Dermis blood vessel endothelial cell (primary cell): ENCODE results near the gene KAT8. TPM values are rescaled to one million over a fixed set of nuclear protein-coding genes. Genes with fewer than 3 reads are reported as not detected.

Experiments used
- DNase-seq: peaks from one replicate; pipeline ENCODE4 v3.0.0; 2010
- total RNA-seq: library from RNA; depleted of rRNA; stranded (reverse); fragments of >200 nt; gene quantifications from 2 replicates; pipeline ENCODE4 v1.2.3, GENCODE V29; 2014

The KAT8 gene
- total RNA-seq, 1 donor from 2014 or later, result 38.3 TPM

DNA sequence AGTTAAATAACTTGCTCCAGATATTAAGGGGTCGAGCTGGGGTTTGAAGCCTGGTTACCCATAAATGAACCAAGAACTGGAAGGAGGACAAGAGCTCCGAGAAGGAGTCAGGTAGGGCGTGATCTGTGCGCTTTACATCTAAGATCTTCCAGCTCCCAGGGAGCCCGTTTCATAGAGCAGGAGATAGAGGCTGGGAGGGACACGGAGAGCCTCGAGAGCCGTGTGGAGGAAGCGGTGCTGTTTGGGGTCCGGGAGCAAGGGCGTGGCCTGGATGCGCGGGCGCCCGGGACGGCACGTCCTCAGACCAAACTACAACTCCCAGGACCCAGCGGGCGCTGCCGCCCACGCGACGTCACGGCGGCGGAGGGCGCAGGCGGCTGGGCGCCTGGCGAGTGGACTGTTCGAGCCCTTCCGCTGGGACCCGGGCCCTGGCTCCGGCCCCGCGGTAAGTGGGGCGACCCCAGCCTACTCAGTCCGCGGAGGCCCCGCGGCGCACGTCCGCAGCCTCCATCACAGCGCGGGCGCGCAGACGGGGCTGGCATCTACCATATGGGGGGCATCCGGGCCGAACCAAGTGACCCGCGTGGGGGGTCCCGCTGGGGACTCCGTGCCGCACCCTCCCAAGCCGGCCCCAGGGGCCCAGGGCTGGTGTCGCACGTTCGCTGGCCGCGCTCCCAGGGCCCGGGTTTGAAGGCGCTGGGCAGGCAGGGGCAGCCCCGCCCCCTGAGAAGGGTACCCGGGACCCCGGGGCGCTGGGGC, 9.2 kb upstream of the KAT8 start, which contains the start of gene BCKDK:
BCKDK (plus strand) TSS at position 352 of the 759 bp plus-strand sequence. CDS start 838 bp downstream, outside the sequence.
- peak; percentile 75 for DNase-seq

- DNase-seq, result no peak
Measured at GRCh38 chr16:31108794-31109558, 8.5 kb upstream of the KAT8 start.

- no peak for DNase-seq
Measured at GRCh38 chr16:31109622-31110021, 7.8 kb upstream of the KAT8 start.

GRCh38 chr16:31110106-31111034, 7.1 kb upstream of the KAT8 start:
- DNase-seq, result no peak

DNA sequence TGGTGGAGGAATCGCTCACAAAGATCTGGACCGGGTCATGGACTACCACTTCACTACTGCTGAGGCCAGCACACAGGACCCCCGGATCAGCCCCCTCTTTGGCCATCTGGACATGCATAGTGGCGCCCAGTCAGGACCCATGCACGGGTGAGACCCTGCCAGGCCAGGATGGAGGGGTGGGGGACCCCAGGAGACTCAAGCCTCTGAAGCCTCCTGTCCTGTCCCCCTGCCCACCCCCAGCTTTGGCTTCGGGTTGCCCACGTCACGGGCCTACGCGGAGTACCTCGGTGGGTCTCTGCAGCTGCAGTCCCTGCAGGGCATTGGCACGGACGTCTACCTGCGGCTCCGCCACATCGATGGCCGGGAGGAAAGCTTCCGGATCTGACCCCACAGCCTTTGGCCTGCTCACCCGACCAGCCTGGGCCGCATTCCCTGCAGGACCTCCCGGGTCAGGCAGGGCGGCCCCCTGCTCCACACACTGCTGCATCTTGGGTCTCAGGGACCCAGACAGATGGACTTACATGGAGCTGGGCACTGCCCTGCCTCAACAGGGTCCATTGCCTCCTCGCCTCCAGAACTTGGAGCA, 5.5 kb upstream of the KAT8 start:
- DNase-seq, result no peak

- DNase-seq, result no peak
Measured at GRCh38 chr16:31112711-31113110, 4.8 kb upstream of the KAT8 start.

- DNase-seq, result peak; percentile 55
Measured at GRCh38 chr16:31113121-31114120, 4.0 kb upstream of the KAT8 start.

DNA sequence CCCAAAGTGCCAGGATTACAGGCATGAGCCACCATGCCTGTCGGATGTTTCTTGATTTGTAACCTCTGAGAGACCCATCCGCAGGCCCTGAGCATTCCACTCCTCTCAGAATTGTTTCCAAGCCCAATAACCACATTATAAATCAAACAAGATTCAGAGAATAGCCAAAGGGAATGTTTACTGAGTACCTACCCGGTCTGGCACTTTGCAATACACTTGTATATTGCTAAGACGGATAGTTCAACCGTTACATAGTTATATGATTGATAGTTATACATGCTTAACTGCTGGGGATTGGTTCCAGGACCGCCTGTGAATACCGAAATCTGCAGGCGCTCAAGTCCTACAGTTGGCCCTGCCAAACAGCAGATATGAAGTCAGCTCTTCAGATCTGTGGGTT, 3.0 kb upstream of the KAT8 start:
- DNase-seq, result no peak

DNA sequence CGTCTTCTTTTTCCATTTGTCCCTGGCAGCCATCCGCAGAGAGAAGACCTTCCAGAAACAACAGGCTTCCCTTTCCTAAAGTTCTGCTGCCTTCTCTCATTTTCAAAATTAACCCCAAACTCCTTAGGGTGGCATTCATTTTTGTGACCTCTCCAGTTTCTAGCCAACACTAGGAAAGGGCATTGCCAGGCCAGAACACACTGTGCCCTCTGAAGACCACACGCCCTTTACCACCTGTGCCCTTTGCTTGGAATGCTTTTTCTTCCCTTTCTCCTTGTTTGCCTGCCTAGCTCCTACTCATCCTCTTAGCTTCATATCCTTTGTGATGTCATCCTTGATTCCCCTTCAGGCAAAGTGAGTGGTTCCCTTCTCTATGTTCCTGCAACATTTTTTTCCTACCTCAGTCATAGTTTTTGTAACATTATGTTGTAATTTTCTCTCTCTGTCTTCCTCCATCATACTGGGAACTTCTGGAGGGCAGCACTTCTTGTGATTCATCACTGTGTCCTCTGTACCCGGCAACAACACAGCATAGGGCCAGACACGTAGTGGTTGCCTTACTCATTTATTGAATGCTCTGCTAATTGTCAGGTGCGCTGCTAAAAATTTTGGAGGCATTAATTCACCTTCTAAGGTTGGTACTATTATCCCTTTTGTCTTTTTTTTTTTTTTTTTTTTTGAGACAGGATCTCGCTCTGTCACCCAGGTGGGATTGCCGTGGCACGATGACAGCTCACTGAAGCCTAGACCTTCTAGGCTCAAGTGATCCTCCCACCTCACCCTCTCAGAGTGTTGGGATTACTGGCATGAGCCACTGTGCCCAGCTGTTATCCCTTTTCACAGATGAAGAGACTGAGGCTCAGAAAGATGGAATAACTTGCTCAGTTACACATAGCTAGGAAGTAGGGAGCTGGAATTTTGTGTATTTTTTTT, 1.0 kb downstream of the KAT8 start:
- DNase-seq, result no peak

- no peak for DNase-seq
Measured at GRCh38 chr16:31120129-31120528, 2.7 kb downstream of the KAT8 start.

DNA sequence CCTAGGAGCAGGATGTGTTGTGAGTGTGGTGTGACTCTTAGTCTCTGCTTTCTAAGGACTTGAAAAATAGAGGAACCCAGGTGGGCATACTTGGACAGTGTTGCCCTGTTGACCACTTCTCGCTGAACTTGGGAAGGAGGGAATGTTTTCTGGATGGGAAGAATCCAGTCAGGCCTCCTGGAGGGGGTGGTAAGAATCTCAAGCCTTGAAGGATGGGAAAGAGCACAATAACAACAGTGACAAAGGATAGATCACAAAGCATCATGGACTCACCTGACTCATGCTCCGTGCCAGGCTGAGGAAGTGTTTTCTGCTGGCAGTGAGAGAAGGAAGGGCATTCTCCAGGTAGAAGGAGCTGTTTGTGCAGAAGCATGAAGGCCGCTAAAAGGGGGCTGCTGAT, 8.4 kb downstream of the KAT8 start:
- no peak for DNase-seq

DNA sequence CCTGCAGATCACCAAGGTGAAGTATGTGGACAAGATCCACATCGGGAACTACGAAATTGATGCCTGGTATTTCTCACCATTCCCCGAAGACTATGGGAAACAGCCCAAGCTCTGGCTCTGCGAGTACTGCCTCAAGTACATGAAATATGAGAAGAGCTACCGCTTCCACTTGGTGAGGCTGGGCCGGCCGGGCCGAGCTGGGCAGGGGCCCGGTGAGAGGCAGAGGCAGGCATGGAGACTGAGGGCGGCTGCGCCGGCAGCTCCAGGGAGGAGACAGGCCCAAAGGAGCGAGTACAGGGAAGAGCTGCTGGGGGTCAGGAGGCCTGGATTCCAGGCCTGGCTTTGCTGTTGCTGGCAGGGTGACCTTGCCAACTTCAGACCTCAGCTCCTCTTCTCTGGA, 9.7 kb downstream of the KAT8 start:
- DNase-seq, result no peak

- DNase-seq, result no peak
Measured at GRCh38 chr16:31128711-31129567, 11.5 kb downstream of the KAT8 start.

DNA sequence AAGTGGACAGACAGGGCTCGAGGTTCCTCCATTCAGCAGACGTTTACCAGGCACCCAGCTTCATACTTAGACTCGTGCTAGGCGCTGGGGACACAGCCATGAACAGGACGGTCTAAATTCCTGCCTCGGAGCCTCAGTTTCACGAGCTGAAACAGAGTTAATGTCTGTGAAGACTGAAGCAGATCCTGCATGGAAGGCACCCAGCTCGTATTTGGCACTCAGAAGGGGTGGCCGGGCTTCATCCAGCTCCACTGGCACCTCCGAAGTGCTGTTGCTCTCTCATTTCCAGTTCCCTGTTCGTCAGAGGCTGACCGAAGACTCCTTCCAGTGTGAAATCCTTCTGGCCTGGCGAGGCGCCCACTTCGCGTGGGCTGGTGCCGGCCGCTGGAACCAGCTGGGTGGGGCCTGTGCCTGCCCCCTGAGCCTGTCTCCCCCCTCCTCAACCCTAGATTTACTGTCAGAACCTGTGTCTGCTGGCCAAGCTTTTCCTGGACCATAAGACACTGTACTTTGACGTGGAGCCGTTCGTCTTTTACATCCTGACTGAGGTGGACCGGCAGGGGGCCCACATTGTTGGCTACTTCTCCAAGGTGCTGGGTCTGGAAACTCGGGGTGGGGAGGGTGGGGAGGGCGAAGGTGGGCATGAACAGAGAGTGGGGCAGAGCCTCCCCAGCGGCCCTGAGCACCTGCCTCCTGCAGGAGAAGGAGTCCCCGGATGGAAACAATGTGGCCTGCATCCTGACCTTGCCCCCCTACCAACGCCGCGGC, 12.3 kb downstream of the KAT8 start:
- DNase-seq, result no peak

GRCh38 chr16:31130336-31130891, 12.9 kb downstream of the KAT8 start:
- no peak for DNase-seq

DNA sequence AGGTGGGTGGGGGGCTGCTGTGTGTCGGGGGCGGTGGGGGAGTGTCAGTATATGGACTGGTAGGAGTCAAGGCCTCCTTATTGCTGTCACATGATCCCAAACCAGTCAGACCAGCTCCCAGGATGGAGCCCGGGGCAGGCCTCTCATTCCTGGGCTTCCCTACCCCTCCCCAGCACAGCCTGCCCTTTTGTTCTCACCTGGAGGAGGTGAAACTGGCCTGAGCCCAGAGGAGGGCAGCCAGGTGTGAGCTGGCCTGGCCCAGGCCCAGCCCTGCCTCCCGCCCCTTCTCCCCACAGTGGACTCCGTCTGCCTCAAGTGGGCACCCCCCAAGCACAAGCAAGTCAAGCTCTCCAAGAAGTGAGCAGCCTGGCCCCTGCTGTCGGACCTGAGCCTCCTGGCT, 13.4 kb downstream of the KAT8 start:
- DNase-seq, result no peak

DNA sequence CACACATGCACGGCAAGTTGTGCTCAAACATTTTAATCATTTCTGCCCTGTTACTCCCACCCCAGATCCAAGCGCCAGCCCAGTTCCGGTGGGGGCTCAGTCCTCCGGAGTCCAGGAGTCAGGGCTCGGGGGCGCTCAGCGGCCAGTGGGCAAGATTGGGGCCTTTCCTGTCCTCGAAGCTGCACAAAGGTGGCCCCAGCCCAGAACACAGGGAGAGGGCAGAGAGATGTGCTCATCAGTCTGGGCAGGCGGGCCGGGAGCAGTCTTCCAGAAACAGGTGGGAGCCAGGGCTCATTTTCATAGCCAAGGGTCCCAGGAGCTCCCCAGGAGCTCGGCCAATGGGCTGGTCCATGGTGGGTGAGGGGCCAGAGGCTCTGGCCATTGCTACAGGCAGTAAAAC, 14.0 kb downstream of the KAT8 start:
- DNase-seq, result no peak

GRCh38 chr16:31131841-31132271, 14.4 kb downstream of the KAT8 start:
- no peak for DNase-seq
